Adrenal gland (tissue), 12 donors: ENCODE data around the gene RPTOR. TPM values are rescaled to one million over a fixed set of nuclear protein-coding genes. Genes with fewer than 3 reads are reported as not detected.

Source experiments
- DNase-seq, 7 donors: peaks; one replicate each; pipeline ENCODE4 v3.0.0-alpha.2; 2019 to 2020
- H3K27ac ChIP-seq, 5 donors: fragments of 200-600 bp; sonication (generic) in 4 of 5; 1 replicate in 3 of 5; 2 replicates in 2 of 5; pipeline versions ENCODE4 v1.5.1 to v1.8.0; 2016 to 2020; ENCODE audit warnings: mild to moderate bottlenecking in 1 of 5
- H3K27me3 ChIP-seq: fragments of 200-600 bp; 2 replicates; pipeline ENCODE4 v1.8.0; 2021
- H3K36me3 ChIP-seq, 2 donors: fragments of 200-600 bp; replicated peaks in 1 of 2; 1 replicate in 1 of 2; 2 replicates in 1 of 2; pipeline versions ENCODE4 v1.5.1 to v1.8.0; 2018 to 2022
- H3K4me1 ChIP-seq, 2 donors: fragments of 200-600 bp; replicated peaks in 1 of 2; 1 replicate in 1 of 2; 2 replicates in 1 of 2; pipeline versions ENCODE4 v1.5.1 to v1.8.0; 2018 to 2021
- H3K4me3 ChIP-seq, 4 donors: fragments of 200-600 bp; sonication (generic) in 3 of 4; one replicate each; pipeline ENCODE4 v1.5.1; 2016 to 2018
- H3K9me3 ChIP-seq, 3 donors: fragments of 200-600 bp; sonication (generic) in 1 of 3; replicated peaks in 1 of 3; 1 replicate in 2 of 3; 2 replicates in 1 of 3; pipeline versions ENCODE4 v1.5.1 to v1.8.0; 2016 to 2021
- POLR2A ChIP-seq, 2 donors: fragments of 450-650 bp; IDR thresholded peaks; one replicate each; pipeline ENCODE4 v1.6.1; 2017; ENCODE audit warnings: antibody characterized with exemption in 2 of 2, mild to moderate bottlenecking in 2 of 2, moderate library complexity in 1 of 2
- WGBS, 4 donors: extraction: QIAGEN DNeasy Blood & Tissue Kit in 2 of 4; methylation state at CpG; one replicate each; pipeline versions ENCODE4 v1.1.5 to v1.1.7; 2013 to 2017; 5-methylcytosine and 5-hydroxymethylcytosine counted together
- intact Hi-C, 2 donors: fragments of 100-400 bp; cut with DNase I; formaldehyde crosslinking; loops; one replicate each; pipeline versions ENCODE4 v1.14.1 to v1.15.0; 2022 to 2023
- polyA plus RNA-seq, 3 donors: library from polyadenylated mRNA; stranded (reverse); fragments of 200-250 nt in 2 of 3; fragments of 350-450 nt in 1 of 3; fragmentation: Illumina TruSeq in 1 of 3; extraction: RNeasy Lipid Tissue Mini Kit (QIAGEN cat#74804) in 1 of 3; gene quantifications; one replicate each; pipeline ENCODE4 v1.2.3, GENCODE V29; 2013 to 2014
- total RNA-seq, 9 donors: library from RNA; depleted of rRNA in 4 of 9; stranded (reverse); fragments of >200 nt in 4 of 9; fragments of 120-200 nt in 1 of 9; fragmentation: NEBNext Ultra II Directional in 1 of 9; extraction: Animal tissue kit (Norgen Biotek cat#: 25700) in 1 of 9; gene quantifications; one replicate each; pipeline versions ENCODE4 v1.1.0 to v1.2.4, GENCODE V29; 2013 to 2023
- TF ChIP-seq, protein P1 (sequence below), 6 experiments: fragments of 450-650 bp in 4 of 6; fragments of 200-600 bp in 2 of 6; sonication (generic) in 1 of 6; IDR thresholded peaks; 1 replicate in 5 of 6; 2 replicates in 1 of 6; pipeline versions ENCODE4 v1.5.1 to v1.8.0; 2016 to 2021; ENCODE audit warnings: antibody characterized with exemption in 6 of 6, mild to moderate bottlenecking in 2 of 6, moderate library complexity in 1 of 6
- donor health status: healthy with polysubstance abuse.
- donor health status: Bipolar disorder and iron deficiency.
- donor health status: DM: yes; HTN: yes; CAD: no.
- donor health status: DM: no; HTN: no; CAD: no.
- donor health status: DM: no; HTN: no; CAD: no.
- donor health status: DM: yes; HTN: yes; CAD: no.

Gene RPTOR
- total and polyA plus RNA-seq, 12 donors, result 9.7 to 53.3 (median 29.7) TPM

DNA sequence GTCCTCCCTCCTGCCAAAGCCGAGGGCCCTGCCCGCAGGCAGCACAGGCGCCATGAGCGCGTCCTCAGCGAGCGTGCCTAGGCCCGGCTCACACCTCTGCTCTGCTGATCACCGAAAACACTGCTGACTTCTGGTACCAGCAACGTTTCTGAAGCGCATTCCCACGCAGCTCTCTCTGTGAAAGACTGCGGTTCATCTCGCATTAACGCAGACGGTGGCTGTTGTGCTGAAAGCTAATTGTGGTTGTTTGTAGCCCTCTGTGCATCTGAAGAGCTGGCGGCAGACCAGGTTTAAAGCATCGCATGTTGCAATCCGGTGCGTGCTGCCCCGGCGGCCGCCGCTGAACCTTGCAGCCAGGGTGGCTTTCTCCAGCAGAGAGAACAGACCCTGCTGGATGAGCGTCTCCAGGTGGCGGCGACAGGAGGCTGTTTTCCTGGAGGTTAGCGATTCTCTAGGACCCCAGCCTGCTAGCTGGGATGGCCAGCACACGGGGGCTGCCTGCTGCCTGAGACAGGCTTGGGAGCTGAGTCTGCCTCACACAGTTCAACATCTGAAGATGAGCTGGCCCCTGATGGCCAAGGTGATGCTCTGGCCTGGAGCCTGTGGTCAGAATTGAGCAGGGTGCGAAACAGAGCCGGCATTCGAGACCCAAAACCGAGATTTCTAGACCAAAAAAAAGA is 397.2 kb downstream of the RPTOR start:
- WGBS, 4 donors, result 79 to 92% (median 84%) methylated on average over 11 to 33 of the region's 33 CpGs
- DNase-seq, result peak in 2 of 7 donors; percentile 7 to 20

DNA sequence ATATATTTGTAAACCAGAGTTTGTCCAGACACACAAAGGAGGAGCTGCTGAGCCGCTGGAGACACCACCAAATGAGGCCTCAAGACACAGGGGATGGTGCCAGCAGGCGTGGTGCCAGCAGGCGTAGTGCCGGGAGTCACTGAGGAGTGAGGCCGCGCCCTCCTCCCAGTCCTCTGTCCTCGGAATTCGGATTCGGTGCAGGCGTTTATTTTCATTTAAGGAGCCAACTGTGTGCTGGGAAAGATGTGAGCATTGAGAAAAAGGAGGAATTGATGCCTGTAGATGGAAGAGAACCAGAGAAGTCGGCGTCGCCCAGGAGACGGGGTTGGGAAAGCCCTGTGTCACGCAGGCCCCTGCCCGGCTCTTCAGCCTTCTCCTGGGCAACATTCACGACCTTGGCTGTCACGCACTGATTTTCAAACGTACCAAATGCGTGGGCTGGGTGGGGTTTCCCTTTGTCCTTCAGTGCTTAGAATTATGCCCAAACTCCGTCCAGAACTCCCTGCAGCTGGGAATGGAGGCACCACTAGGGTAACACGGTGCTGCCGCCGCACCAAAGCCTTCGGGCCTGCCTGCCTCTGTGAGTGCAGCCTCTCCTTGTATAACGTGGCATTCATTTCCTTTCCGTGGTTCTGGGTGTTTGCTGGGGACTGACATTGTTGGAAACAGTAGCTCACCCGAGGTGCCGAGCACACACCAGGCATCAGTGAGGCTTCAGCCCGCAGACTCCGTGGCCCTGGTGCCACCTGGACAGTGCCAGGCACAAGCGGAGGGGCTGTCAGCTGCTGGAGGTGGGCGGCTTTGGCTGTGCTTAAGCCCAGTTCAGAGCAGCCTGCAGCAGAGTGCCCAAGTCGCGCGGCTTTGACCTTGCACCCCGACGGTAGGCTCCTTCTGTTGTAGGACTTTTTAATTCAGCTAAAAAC is 398.0 kb downstream of the RPTOR start:
- Histone ChIP-seq H3K4me1 (peaks cover 3 to 14% of the 10 kb centered on the region in 2 donors), H3K9me3 (no peaks in the 10 kb centered on the region), H3K4me3 (no peak overlapping the region), H3K27me3 (no peaks in the 10 kb centered on the region), H3K27ac (peak overlapping the region in 3 of 5 donors; percentile 57 to 82 (median 63)), H3K36me3 (peaks cover 0 to 4% of the 10 kb centered on the region in 2 donors)
- intact Hi-C loops, result no loop called here
- no peak for TF ChIP-seq POLR2A (IDR thresholded peaks at IDR 0.05)
- TF ChIP-seq, protein P1, sequence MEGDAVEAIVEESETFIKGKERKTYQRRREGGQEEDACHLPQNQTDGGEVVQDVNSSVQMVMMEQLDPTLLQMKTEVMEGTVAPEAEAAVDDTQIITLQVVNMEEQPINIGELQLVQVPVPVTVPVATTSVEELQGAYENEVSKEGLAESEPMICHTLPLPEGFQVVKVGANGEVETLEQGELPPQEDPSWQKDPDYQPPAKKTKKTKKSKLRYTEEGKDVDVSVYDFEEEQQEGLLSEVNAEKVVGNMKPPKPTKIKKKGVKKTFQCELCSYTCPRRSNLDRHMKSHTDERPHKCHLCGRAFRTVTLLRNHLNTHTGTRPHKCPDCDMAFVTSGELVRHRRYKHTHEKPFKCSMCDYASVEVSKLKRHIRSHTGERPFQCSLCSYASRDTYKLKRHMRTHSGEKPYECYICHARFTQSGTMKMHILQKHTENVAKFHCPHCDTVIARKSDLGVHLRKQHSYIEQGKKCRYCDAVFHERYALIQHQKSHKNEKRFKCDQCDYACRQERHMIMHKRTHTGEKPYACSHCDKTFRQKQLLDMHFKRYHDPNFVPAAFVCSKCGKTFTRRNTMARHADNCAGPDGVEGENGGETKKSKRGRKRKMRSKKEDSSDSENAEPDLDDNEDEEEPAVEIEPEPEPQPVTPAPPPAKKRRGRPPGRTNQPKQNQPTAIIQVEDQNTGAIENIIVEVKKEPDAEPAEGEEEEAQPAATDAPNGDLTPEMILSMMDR (IDR thresholded peaks at IDR 0.05), result peak in 1 of 6 experiments; percentile 15
- 41 to 51% (median 46%) methylated on average over 24 to 38 of the region's 38 CpGs for WGBS, 4 donors
- DNase-seq, result peak; percentile 83 to 96 (median 93)

More for the DNA sequence above, 397.2 kb downstream of the RPTOR start:
- Histone ChIP-seq H3K4me1 (peaks cover 3 to 14% of the 10 kb centered on the region in 2 donors), H3K4me3 (no peak overlapping the region), H3K36me3 (no peaks in the 10 kb centered on the region), H3K27me3 (no peaks in the 10 kb centered on the region), H3K27ac (peak overlapping the region in 2 of 5 donors; percentile 63 to 82), H3K9me3 (no peaks in the 10 kb centered on the region)
- intact Hi-C loops, result no loop called here
- TF ChIP-seq POLR2A (IDR thresholded peaks at IDR 0.05), result no peak
- TF ChIP-seq, protein P1 (IDR thresholded peaks at IDR 0.05), result no peak

DNA sequence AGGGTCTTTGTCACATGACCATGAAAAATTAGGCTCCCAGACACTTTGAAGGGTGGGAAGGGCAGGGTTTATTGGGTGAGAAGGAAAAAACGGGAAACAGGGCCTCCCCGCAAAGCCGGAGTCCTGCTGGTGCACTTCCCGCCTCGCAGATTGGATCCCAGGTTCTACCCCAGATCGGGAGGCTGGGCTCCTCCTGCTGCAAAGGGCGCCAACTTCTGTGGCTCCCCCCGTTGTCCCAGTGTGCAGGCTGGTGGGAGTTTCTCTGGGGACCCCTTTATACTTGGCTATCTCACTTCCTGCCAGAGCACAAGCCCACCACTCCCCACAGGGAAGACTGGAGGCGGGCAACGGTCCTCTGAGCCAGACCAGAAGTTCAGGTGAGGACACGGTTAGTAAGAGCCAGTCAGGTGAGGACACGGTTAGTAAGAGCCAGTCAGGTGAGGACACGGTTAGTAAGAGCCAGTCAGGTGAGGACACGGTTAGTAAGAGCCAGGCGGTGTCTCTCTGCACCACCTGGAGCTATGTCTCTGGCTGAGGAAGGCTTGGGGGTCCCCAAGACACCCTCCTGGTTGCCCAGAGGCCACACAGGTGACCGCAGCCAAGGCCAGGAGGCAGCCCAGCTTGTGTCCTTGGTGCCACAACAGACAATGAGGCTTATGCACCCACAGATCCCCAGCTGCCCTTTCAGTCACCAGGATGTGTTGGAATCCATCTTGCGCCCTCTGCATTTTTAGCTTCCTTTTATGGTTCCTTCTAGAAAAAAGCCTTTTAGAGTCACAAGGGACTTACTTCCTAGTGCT is 398.9 kb downstream of the RPTOR start:
- intact Hi-C loops, result no loop called here
- H3K27me3 ChIP-seq, result no peaks in the 10 kb centered on the region
- peak overlapping the region in 2 of 5 donors; percentile 63 to 82 for H3K27ac ChIP-seq
- no peak for TF ChIP-seq POLR2A (IDR thresholded peaks at IDR 0.05)
- TF ChIP-seq, protein P1 (IDR thresholded peaks at IDR 0.05), result no peak
- no peaks in the 10 kb centered on the region for H3K9me3 ChIP-seq
- peaks cover 0 to 4% of the 10 kb centered on the region in 2 donors for H3K36me3 ChIP-seq
- 91 to 97% (median 94%) methylated on average over 16 to 17 of the region's 17 CpGs for WGBS, 4 donors
- peaks cover 3 to 15% of the 10 kb centered on the region in 2 donors for H3K4me1 ChIP-seq
- no peak overlapping the region for H3K4me3 ChIP-seq
- DNase-seq, result peak in 2 of 7 donors; percentile 4 to 6
